Stimulated activated CD8-positive, alpha-beta memory T cell treated with anti-CD3 and anti-CD28 coated beads, Interleukin-15, amount 100 ng/mL, for 1 hour (primary cell): ENCODE measurements around the gene ALG14.

Experiments used
- DNase-seq: peaks from one replicate; pipeline ENCODE4 v3.0.0-alpha.2; 2020; ENCODE audit warnings: low read depth

Gene ALG14

DNA sequence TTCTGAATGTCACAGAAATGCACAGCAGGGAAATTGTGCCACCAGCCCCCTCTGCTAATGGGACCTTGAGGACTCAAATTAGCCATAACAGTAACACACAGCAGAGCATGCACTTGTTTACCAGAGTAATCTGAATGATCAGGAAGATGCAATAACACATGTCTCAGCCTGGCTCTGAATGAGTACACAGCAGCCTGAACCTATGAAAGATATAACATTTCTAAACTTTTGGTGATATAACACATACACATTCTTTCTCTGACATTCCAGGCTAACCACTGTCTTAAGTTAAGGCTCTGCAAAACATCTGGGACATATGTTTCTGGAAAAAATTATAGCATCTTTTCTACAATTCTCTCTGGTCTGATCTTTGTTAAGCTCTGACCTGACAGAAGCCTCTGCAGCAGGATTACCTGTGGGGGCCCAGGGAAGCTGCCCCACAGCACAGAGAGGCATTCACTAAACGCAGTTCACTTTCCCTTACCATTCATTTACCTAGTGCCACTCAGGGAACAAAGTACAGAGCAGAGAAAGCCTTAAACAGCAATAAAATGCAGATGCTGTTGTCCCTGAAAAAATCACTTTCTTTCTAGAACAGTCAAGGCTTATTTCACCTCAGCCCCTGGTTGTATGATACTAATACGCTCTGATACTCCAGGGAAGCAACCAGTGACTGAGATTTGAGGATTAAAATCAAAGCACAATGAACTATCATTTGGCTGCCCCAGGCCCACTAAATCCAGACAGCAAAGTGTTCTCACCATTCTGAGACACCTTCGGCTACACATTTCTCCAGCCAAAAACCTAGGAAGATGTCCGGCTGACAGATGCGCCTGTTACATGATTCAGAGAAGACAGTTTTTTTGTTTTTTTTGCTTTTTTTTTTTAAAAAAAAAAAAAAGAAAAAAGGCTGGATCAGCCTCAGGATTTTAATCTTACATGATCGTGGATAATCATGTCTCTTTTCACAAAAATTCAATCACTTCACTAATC is 91.9 kb downstream of the ALG14 start:
- no peak for DNase-seq

DNA sequence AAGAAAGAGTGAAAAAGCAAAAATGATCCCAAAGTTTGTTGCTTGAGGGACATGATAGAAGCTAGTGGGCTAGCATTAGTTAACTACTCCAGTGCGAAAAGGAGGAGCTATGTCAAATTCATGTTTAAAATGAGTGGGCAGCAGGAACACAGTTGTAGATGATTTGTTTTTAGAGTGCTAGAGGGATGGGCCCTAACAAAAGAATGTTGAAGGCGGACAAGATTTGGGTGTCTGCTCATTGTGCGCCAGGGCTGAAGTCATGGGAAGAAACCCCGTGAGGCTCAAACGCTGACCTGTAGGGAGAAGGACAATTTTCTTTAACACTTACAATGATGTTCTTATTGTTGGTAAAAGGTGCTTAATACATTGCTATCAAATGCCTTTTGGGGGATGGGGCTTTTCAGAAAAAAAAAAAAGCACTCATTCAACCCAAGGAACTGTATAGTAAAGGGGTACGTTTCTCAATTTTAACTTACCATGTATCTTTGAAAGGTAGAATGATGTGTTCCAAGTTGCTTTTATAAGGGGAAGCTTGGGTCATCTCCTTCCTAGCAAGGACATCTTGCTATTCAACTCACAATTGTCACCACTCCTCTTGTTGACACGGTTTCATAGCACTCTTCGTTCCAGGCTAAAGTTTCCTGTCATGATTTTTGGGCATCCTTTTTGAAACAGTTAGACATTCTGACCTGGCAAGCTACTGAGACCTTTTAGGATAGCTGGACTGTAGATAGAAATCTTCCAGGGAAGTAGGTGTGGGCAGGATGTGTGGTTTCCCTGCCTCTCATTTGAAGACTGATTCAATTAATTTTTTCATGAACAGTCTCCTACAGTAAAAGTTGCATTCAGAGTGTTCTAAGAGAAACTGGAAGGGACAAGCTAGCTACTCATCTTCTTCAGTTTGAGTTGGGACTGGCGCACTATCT is 92.8 kb downstream of the ALG14 start:
- no peak for DNase-seq

DNA sequence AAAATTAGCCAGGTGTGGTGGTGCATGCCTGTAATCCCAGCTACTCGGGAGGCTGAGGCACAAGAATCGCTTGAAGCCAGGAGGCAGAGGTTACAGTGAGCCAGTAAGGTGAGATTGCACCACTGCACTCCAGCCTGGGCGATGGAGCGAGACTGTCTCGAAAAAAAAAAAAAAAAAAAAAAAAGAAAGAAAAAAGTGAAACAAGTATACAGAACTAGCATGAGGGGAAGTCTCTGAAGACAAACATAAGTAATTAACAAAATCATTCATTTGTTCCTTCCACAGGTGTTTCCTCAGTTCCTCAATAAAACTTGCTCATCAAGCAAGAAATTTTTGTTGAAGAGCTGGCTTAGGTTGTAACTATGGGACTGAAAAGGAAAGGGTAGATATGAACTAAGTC is 93.6 kb downstream of the ALG14 start:
- DNase-seq, result no peak

DNA sequence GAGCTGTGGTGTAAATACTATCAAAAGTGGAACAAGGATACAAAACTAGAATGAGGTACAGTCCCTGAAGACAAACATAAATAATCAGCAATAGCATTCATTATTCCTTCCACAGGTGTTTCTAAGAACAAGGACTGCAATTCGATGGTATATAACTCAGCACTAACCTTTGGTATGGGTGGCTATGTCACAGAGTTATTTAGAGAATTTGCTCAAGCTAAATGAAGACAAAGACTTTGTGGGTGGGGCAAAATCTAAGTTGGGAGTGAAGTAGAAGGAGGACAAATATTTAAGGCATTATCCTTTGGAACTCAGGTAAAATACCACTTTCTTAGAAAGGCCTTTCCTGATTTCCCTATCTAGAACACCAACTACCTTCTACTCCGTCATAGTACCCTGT is 94.3 kb downstream of the ALG14 start:
- no peak for DNase-seq

DNA sequence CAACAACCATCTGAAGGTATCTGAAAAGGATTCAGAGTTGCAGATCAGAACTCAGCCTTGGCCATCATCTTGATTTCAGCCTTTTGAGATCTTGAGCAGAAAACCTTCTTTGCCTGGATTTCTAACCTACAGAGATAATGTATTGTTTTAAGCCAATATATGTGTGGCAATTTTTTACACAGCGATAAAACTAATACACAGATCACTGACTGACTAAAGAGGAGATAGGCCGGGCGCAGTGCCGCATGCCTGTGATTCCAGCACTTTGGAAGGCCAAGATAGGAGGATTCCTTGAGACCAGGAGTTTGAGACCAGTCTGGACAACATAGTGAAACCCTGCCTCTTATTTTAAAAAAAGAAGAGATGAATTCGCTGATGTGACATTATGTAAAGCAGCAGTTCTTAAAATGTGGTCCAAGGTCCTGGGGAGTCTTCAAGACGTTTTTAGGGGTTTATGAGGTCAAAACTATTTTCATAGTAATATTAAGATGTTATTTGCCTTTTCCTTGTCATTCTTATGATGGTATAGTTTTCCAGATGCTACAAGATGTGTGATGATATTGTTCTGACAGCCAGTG is 95.7 kb downstream of the ALG14 start:
- DNase-seq, result no peak

DNA sequence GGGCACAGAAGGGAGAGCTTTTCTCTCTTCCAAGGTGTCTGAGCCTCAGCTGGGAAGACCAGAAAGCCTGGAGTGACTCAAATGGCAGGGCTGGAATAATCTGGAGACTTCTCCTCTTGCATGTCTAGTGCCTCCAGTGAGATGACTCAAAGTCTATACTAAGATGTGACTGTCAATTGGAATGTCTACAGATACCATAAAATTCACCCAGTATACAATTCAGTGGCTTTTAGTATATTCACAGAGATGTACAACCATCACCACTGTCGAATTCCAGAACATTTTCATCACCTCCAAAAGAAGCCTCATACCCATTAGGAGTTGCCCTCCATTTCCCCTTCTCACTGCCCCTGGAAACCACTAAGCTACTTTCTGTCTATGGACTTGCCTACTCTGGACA is 97.9 kb downstream of the ALG14 start:
- DNase-seq, result no peak

DNA sequence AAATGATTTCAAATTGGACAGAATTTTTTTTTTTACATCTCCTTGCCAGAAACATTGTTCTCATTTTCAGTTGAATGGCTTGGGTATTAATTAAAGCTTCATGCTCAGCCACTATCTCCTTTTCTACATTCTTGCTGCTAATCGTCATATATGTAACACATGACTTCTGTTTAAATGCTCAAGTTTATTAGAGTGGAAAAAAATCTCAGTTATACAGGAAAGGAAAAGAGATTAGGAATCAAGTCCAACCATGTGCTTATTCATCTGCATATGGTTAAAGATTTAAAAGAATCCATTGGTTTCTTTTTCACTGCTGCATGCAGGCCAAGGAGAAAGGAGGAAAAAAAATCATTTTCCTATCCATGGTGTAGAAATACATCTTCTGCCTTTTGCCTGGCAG is 98.5 kb downstream of the ALG14 start:
- DNase-seq, result no peak

DNA sequence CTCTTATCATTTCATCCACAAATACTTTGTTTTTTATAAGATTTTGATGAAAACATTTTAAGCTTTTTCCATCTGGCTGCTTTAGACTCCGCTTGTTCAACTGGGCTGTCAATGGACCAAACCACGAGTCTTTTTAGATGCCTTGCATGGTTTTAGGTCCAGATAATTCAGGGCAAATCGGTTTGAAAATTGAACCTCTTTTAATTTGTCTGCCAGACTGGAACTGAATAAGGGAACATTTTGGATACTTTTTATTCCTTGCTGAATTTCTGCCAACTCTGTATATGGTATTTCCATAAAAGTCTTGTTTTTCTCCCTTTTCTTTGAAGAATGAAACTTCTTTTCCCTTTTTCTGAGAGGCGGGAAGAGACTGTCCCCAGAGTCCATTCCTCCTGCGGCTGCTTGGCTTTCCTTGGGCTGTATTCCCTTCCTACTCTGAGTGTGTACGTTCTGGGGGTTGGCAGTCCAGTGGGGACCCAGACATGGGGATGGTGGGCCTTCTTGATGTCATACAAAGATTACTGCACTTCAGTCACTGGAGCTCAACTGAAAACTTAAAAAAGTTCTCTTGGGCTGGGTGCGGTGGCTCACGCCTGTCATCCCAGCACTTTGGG is 99.3 kb downstream of the ALG14 start:
- no peak for DNase-seq

DNA sequence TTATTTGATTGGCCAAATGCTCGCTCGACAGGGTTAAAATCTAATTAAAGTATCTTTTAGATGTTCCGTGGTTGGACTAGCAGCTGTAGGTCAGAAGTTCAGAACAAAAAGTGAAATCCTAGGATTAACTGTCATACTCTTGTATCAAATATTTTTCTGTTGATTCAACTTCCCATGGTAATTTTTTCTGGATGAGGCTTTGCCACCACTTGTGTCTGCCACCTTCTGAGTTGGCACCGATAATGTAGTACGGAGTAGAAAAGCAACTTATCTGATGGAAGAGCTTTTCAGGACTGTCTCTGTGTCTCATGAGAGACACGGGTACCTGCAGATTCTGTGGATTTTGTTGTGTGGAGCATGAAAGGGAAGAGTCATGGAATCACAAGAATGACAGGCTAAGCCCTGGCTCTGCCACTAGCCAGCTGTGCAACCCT is 101.2 kb downstream of the ALG14 start:
- DNase-seq, result no peak

DNA sequence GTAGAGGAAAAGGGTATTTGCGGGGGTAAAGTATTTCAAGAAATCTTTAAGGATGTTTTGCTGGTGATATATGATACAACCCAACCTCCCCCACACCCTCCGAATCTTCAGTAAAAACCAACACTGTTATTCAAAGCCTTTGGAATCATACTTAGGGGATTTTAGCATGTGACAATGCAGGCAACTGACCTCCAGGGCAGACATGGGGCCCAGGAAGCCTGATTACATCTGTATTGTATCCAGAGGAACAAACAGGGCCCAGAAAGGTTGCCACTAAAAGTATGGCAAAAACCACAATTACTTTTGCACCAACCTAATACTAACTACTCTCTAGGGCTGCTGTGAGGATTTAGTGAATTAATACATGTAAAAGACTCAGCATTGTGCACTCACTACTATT is 102.0 kb downstream of the ALG14 start:
- no peak for DNase-seq

DNA sequence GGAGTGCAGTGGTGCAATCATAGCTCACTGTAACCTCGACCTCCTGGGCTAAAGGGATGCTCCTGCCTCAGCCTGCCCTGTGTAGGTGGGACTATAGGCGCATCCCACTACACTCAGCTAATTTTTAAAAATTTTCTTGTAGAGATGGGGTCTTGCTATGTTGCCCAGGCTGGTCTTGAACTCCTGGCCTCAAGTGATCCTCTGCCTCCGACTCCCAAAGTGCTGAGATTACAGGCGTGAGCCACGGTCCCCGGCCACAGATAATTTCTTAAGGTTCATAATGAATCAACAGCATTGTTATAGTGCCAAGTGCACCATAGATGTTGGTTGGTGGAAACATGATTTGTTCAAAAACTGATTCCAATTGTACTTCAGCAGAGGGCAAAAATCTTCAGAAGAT is 103.6 kb downstream of the ALG14 start:
- DNase-seq, result no peak

DNA sequence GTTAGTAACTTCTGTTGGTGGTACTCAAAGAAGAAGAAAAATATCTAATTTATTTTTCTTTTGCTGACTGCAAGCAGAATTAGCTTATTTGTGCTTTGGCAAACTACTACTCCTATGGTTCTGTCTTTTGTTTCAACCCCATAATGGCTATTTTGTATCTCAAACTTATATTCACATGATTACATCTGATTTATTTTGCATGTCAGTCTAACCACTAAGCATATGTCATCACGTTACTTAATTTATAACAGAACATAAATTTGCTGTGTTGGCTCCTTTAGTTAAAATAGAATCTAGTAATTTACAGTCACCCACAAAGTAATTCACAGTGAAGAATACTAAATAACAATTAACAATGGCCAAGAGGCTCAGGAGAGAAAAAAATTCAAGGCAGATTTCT is 106.7 kb downstream of the ALG14 start:
- no peak for DNase-seq

DNA sequence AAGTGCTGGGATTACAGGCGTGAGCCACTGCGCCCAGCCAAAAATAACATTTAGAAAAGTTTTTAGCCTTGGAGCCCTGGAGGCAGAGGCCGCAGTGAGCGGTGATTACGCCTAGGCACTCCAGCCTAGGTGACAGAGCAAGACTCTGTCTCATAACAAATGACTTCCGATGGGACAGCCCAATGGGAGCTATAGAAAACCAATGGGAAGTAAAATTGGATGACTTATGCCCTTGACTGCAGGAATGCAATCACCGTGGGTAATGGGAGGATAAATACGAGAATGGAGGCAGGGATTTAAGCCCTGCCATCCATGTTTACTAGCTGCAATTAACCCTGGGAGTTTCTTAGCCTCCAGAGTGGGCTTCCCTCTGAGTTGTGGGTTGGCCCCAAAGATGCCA is 108.9 kb downstream of the ALG14 start:
- DNase-seq, result no peak

DNA sequence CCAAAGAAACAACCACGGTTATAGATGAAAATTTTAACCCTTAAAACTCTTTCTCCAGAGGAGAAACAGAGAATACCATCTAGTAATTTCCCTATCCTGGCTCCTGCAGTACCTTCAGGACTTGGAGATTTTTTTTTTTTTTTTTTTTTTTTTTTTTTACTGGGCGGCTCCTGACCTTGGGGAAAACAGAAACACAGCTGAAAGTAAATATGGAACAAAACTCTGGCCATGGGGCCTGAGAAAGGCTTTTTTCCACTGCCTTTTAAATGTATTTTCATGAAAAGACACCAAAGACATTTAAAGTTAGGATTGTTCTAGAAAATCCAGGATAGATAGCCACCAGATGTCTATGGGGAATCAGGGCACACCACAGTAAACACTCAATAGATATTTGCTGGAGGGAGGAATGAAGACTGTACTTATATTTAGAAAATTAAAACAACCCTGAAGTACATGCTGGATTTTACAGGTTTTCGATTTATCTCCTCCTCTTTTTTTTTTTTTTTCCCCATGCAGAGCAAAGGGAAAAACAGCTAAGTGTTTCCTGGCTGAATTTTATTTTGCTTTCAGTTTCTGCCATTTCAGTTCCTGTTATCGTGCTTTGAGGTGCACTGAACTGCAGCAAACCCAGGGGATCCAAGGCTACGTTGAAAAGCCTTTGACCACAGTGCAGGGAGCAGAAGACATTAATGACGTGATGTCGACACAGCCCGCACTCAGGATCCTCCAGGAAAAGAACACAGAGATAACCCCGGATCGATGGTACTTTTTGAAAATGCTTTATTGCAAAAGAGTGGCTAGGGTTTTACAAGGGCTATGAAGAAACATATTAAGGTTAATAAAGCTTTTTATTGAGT is 110.1 kb downstream of the ALG14 start:
- DNase-seq, result no peak

DNA sequence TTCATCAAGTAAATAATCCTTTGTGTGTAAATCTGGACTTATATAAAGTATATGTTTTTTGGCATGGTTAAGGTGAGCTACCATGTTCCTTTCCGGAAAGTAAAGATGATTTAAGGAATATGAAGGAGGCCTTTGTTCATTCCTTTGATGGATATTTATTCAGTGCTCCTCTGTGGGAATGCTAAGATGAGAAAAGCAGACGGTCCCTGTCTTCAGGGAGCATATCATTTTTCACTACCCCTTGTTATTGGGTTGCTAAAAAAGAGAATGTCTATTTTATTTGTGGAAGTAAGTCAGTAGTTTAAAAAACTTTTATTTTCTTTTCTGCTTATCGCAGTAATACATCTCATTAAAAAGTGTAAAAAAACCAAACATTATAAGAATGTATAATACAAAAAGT is 110.8 kb downstream of the ALG14 start:
- DNase-seq, result no peak

DNA sequence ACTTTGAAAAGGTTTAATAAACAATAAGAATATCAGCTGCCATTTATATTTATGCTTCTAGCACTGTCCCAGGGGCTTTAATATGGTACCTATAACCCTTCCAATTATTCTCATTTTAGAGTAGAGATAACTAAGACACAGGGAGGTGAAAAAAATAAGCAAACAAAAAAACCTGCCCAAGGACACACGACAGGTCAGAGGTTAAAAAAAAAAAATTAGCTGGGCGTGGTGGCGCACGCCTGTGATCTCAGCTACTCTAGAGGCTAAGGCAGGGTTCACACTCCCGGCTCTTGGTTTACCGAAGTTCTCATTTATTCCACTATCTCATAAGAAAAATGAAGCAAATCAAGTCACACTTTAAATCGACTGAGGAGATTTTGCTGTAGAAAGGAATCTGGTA is 111.2 kb downstream of the ALG14 start:
- no peak for DNase-seq

DNA sequence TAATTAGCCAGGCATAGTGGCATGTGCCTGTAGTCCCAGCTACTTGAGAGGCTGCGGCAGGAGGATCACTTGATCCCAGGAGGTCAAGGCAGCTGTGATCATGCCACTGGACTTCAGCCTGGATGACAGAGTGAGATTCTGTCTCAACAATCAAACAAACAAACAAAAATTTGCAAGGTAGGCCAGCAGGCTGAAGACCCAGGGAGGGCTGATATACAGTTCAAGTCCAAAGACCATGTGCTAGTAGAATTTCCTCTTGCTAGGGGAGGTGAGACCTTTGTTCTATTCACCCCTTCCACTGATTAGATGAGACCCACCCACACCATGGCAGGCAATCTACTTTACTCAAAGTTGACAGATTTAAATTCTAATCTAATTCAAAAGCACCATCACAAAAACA is 114.7 kb downstream of the ALG14 start:
- no peak for DNase-seq

DNA sequence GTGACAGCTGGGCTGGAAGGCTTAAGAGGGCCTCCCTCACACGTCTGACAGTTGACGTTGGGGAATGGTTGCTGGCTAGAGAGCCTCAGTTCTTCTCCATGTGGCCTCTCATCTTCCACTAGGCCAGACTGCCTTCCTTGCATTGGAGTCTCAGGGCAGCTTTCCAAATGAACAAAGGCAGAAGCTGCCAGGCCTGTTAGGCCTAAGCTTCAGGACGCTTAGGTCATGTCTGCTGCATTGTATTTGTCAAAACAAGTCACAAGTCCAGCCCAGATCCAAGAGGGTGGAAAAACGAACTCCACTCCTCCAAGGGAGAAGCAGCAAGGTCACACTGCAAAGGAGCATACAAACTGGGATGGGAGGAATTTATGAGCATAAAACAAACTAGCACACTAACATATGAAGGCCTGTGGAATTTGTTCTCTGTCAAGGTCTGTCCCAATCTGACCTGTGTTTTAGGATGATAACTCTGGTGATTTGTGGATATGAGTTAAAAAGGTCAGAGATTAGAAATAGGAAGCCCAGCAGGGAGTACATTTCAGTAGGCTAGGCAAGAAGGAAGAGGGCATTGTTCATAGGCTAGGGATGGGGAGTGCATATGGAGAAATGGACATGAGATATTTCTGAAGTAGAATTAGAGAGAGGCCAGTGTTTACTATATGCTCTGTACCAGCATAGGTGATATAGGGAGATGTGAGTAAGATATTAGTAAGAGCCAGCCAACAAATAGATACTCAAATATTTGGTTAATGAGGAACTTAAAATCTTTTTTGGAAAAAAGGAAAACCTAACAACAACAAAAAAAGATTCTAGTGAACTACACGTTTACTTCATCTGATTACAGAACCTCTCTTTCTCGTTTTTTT is 116.8 kb downstream of the ALG14 start:
- DNase-seq, result no peak

DNA sequence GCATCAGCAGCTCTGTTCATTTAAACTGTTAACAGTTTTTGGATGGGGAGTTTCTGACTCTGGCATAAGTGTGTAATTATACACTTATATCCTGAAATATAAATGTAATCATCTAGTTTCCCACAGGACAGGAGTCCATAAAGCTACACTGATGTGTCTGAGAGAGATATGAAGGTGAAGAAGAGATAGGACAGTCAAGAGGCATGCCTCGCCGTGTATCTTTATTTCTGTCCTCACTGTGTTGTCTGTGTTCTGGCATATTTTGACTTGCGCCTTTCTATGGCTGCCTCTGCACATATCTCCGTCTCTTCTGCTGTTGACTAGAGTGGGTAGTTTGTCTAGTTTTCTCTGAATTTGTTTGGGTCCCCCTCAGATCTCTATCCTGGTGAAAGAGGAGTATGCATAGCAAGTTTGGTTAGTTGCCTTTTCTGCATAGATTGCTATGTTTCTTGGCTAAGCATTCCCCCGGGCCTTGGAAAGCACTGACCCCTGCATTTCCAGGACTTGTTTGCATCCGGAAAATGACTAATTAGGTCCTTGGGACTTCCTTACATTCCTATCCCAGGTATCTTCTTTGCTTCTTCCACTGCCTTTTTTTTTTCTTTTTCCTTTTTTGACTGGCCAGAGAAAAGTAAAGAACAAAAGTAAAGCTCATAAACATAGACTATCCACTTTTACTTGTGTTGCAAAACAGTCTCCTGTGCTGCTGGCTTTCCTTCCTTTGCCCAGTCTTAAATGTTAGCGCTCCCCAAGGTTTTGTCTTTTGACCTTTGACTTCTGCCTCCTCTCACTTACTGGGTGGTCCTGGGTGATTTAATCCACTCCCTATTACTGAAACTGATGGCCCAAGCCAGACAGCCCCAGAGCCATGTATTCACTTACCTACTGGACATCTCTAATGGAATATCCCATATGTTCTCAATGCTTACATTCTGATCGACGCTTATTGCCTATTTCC is 118.2 kb downstream of the ALG14 start:
- DNase-seq, result no peak
